Endothelial cell of umbilical vein (primary cell): ENCODE results near the gene SCAF1.

ENCODE experiments used
- GATA2 ChIP-seq: IDR thresholded peaks from 2 replicates; pipeline ENCODE4 v1.7.0; 2011; ENCODE audit warnings: low read depth, mild to moderate bottlenecking, moderate library complexity, mixed read lengths, low read length; ENCODE audit not compliant: insufficient read length, insufficient read depth
- POLR2AphosphoS5 ChIP-seq: IDR thresholded peaks from 2 replicates; pipeline ENCODE4 v1.6.1; 2012; ENCODE audit warnings: low read depth, mild to moderate bottlenecking, control low read depth, low read length, moderate library complexity; ENCODE audit not compliant: insufficient read depth

DNA sequence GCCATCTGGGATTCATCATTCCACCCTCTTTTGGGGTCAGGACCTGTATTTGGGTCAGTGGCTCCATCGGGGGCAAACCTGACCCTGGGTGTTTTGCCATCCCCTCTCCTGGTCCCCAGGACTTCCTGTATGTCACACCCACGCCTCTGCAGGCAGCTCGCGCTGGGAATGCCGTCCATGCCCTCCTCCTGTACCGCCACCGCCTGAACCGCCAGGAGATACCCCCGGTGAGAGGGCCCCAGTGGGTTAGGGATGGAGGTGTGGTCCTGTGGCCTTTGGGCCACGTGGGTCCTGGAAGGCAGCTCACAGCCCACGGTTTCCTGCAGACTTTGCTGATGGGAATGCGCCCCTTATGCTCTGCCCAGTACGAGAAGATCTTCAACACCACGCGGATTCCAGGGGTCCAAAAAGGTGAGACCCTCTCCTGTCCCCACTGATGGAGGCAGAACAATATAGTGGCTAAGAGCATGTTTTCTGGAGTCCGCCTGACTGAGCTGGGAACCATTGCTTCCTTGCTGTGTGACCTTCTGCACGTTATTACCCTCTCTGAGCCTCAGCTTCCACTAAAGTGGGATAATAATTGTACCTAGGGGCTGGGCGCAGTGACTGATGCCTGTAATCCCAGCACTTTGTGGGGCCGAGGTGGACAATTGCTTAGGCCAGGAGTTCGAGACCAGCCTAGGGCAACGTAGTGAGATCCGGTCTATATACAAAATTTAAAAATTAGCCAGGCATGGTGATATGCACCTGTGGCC, 63.1 kb downstream of the SCAF1 start:
- no peak for TF ChIP-seq GATA2
- TF ChIP-seq POLR2AphosphoS5 = no peak
